Neural crest cell (in vitro differentiated cells): ENCODE data around the gene ACR. TPM values are rescaled to one million over a fixed set of nuclear protein-coding genes. Genes with fewer than 3 reads are reported as not detected.

ENCODE experiments used
- DNase-seq: peaks from one replicate; pipeline ENCODE4 v3.0.0; 2021; ENCODE audit warnings: low read depth, mixed read lengths, low spot score
- H3K27ac Mint-ChIP-seq: one replicate; pipeline ENCODE4 v1.8.0; 2021; ENCODE audit warnings: mild to moderate bottlenecking, mixed read lengths; ENCODE audit not compliant: unreplicated experiment
- H3K27me3 Mint-ChIP-seq: 2 replicates; pipeline ENCODE4 v1.8.0; 2021; ENCODE audit warnings: low read depth, mild to moderate bottlenecking, mixed read lengths
- H3K36me3 Mint-ChIP-seq: 2 replicates; pipeline ENCODE4 v1.8.0; 2021; ENCODE audit warnings: low read depth, mild to moderate bottlenecking, mixed read lengths
- H3K4me1 Mint-ChIP-seq: 2 replicates; pipeline ENCODE4 v1.8.0; 2021; ENCODE audit warnings: mixed read lengths
- H3K4me3 Mint-ChIP-seq: one replicate; pipeline ENCODE4 v1.8.0; 2021; ENCODE audit warnings: mild to moderate bottlenecking, mixed read lengths
- H3K9me3 Mint-ChIP-seq: 2 replicates; pipeline ENCODE4 v1.8.0; 2021; ENCODE audit warnings: mixed read lengths
- total RNA-seq: library from RNA; stranded (reverse); gene quantifications from 2 replicates; pipeline ENCODE4 v1.2.1, GENCODE V29; 2021
- TF ChIP-seq, protein P1 (sequence below): fragments of 200-600 bp; sonication (generic); conservative IDR thresholded peaks from 2 replicates; pipeline ENCODE4 v1.5.0; 2021; ENCODE audit warnings: antibody characterized with exemption, mild to moderate bottlenecking

ACR gene
- total RNA-seq, 1 donor from 2014 or later: not detected

DNA sequence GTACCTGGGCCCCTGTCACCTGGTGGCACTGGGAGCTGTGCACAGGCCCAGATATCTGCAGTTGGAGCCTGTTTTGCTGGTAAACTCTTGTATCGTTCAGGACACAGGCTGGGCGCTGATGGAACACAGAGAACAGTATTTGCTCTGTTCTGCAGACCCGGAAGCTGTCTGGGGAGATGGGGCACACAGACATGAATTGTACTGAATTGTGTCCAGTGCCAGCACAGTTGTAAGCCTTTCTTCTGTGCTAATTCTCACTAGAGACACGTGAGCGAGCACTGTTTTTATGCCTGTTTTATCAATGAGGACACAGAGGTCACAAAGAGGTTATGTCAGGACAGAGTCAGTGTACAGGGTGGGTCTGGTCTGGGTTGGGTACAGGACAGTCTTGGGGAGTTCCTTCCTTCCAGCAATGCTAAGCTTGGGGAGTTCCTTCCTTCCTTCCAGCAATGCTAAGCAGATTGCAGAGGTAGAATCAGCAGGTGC is 24.4 kb upstream of the ACR start:
- Mint-ChIP-seq H3K27me3 (peaks cover 15% of the 10 kb centered on the region), H3K36me3 (peaks cover 13% of the 10 kb centered on the region), H3K4me3 (peak overlapping the region; percentile 3), H3K27ac (no peak overlapping the region), H3K9me3 (no peaks in the 10 kb centered on the region), H3K4me1 (peaks cover 21% of the 10 kb centered on the region)
- TF ChIP-seq, protein P1, sequence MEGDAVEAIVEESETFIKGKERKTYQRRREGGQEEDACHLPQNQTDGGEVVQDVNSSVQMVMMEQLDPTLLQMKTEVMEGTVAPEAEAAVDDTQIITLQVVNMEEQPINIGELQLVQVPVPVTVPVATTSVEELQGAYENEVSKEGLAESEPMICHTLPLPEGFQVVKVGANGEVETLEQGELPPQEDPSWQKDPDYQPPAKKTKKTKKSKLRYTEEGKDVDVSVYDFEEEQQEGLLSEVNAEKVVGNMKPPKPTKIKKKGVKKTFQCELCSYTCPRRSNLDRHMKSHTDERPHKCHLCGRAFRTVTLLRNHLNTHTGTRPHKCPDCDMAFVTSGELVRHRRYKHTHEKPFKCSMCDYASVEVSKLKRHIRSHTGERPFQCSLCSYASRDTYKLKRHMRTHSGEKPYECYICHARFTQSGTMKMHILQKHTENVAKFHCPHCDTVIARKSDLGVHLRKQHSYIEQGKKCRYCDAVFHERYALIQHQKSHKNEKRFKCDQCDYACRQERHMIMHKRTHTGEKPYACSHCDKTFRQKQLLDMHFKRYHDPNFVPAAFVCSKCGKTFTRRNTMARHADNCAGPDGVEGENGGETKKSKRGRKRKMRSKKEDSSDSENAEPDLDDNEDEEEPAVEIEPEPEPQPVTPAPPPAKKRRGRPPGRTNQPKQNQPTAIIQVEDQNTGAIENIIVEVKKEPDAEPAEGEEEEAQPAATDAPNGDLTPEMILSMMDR: no peak
- DNase-seq: no peak

DNA sequence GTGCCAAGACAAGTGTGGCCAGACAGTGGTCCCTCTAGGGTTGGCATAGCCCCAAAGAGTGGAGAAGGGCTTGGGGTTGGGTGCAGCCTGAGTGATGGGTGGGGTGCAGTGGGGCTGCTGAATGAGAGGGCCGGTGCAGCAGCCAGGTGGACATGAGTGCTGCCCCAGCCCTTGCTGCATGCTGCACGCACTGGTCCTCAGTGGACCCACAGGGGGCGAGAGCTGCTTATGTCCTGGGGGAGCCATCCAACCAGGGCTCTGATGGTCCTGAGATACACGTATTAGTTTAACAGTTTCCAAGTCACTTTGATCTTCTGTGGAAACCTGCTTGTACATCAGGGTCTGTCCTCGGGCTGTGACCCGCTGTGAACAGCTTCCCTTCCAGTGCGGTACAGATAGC is 23.9 kb upstream of the ACR start:
- no peaks in the 10 kb centered on the region for H3K9me3 Mint-ChIP-seq
- no peak overlapping the region for H3K4me3 Mint-ChIP-seq
- TF ChIP-seq, protein P1: no peak
- H3K36me3 Mint-ChIP-seq: peaks cover 13% of the 10 kb centered on the region
- H3K27me3 Mint-ChIP-seq: peaks cover 21% of the 10 kb centered on the region
- peaks cover 21% of the 10 kb centered on the region for H3K4me1 Mint-ChIP-seq
- no peak for DNase-seq
- no peak overlapping the region for H3K27ac Mint-ChIP-seq

DNA sequence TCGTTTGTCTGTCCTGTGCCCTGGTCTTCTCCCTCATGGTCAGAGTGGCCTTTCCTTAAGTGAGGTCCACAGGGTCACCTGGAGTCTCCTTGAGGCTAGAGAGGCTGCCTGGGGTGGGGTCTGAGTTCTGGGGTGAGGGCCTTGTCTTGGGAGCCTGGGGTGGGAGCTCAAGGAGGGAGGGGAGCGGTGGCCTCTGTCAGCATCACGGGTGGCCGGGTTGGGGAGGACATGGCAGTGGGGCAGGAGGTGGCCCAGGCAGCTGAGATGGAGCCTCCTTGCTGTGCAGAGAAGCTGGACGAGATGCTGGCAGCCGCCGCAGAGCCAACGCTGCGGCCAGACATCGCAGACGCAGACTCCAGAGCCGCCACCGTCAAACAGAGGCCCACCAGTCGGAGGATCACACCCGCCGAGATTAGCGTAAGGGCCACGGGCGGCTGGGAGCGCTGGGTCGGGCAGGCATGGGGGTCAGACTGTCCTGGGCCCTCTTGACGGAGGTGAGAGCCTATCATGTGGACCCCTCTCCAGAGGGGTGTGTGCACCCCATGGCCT is 23.3 kb upstream of the ACR start:
- H3K4me1 Mint-ChIP-seq: peaks cover 21% of the 10 kb centered on the region
- no peak overlapping the region for H3K4me3 Mint-ChIP-seq
- H3K9me3 Mint-ChIP-seq: no peaks in the 10 kb centered on the region
- peaks cover 13% of the 10 kb centered on the region for H3K36me3 Mint-ChIP-seq
- H3K27me3 Mint-ChIP-seq: peaks cover 26% of the 10 kb centered on the region
- TF ChIP-seq, protein P1: no peak
- DNase-seq: no peak
- H3K27ac Mint-ChIP-seq: no peak overlapping the region

DNA sequence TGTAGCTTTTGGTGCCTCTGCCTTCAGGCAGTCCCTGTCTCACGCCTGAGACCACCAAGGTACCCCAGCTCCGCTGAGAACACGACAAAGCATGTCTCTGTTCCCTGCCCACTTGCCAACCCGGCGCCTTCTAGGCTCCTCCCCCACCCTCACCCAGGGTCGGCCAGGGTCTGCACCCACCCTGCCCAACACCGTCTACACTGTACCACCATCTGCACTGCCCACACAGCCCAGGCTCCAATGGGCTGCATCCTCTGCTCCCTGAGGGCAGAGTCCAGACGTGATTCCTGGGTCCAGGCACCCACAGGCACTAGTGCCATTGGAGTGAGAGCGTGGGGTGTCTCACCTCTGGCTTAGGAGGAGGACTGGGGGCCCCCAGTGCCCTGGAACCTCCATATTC is 22.8 kb upstream of the ACR start:
- Mint-ChIP-seq H3K36me3 (peaks cover 13% of the 10 kb centered on the region), H3K4me1 (peaks cover 21% of the 10 kb centered on the region), H3K4me3 (no peak overlapping the region), H3K27ac (no peak overlapping the region), H3K9me3 (no peaks in the 10 kb centered on the region), H3K27me3 (peaks cover 28% of the 10 kb centered on the region)
- no peak for DNase-seq
- TF ChIP-seq, protein P1: no peak

DNA sequence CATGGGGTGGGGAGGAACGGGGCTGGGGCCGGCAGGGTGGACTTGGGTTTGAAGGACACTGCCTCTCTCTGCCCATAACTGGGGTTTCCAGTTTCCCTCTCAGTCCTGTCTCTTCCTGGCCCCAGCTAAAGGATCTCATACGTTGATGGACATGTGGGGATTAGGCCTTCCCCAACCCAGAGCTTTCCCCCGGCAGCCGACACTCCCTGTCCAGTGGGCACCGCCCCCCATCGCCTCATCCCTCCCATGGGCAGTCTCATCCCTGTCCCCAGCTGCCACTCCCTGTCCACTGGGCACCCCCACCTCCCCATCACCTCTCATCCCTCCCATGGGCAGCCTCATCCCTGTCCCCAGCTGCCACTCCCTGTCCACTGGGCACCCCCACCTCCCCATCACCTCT is 22.2 kb upstream of the ACR start:
- Mint-ChIP-seq H3K27ac (no peak overlapping the region), H3K4me3 (no peak overlapping the region), H3K27me3 (peaks cover 25% of the 10 kb centered on the region), H3K36me3 (peaks cover 9% of the 10 kb centered on the region), H3K9me3 (no peaks in the 10 kb centered on the region), H3K4me1 (peaks cover 17% of the 10 kb centered on the region)
- no peak for DNase-seq
- TF ChIP-seq, protein P1: no peak
